Embryonic facial prominence (tissue), 1 donor: ENCODE measurements around the gene AGTPBP1.

Experiments used
- DNase-seq: peaks from one replicate; pipeline ENCODE4 v3.0.0-alpha.2; 2016; ENCODE audit errors: extremely low spot score

The AGTPBP1 gene

GRCh38 chr9:85502815-85503655 lies 238.7 kb downstream of the AGTPBP1 start:
- no peak for DNase-seq

- no peak for DNase-seq
Observed at GRCh38 chr9:85501882-85502281, 239.9 kb downstream of the AGTPBP1 start.

- DNase-seq = no peak
Observed at GRCh38 chr9:85501456-85501855, 240.3 kb downstream of the AGTPBP1 start.
